NCI-H446 treated with DMSO at 0.1 percent for 48 hours (cell line): Measurements from ENCODE around the gene KARS1.
A peak's percentile ranks its signal among the peaks of the same experiment; 100 is the strongest.
"Not testable (repeated sequence)": the region's sequence is repeated elsewhere in the genome, so short reads cannot be mapped to it uniquely, and the experiment has no call there.

ENCODE experiments used
- DNase-seq: peaks from one replicate; lab custom pipeline; 2025; lab: John Stamatoyannopoulos, UW

Gene KARS1

GRCh38 chr16:75624921-75625334 lies 22.5 kb downstream of the KARS1 start:
- DNase-seq = no peak

GRCh38 chr16:75622761-75623605 lies 24.5 kb downstream of the KARS1 start, which contains the start of gene ADAT1:
Gene ADAT1, minus strand, starts transcription at chr16:75623281. Its CDS starts 2,482 bp downstream, at chr16:75620799.
- peak; percentile 92 for DNase-seq

GRCh38 chr16:75621170-75621477 lies 26.3 kb downstream of the KARS1 start:
- DNase-seq = no peak

- DNase-seq = no peak
These were observed 26.9 kb downstream of the KARS1 start for GRCh38 chr16:75620326-75621169.

GRCh38 chr16:75618780-75619179 lies 28.7 kb downstream of the KARS1 start:
- DNase-seq = no peak

- DNase-seq = no peak
These were observed 30.3 kb downstream of the KARS1 start for GRCh38 chr16:75617121-75617520.

- DNase-seq = no peak
These were observed 30.9 kb downstream of the KARS1 start for GRCh38 chr16:75616521-75617010.

- DNase-seq = no peak
These were observed 31.8 kb downstream of the KARS1 start for GRCh38 chr16:75615619-75616018.

GRCh38 chr16:75614066-75614897 lies 33.2 kb downstream of the KARS1 start:
- no peak for DNase-seq

GRCh38 chr16:75606507-75606906 lies 41.0 kb downstream of the KARS1 start:
- DNase-seq = no peak

- DNase-seq = no peak
These were observed 44.2 kb downstream of the KARS1 start for GRCh38 chr16:75603241-75603640.

- DNase-seq = no peak
These were observed 47.8 kb downstream of the KARS1 start for GRCh38 chr16:75599452-75600277.

GRCh38 chr16:75593825-75594820 lies 53.3 kb downstream of the KARS1 start:
- DNase-seq = no peak

GRCh38 chr16:75593308-75593707 lies 54.2 kb downstream of the KARS1 start:
- DNase-seq = no peak

GRCh38 chr16:75591927-75592326 lies 55.5 kb downstream of the KARS1 start:
- not testable (repeated sequence) for DNase-seq

GRCh38 chr16:75590920-75591843 lies 56.3 kb downstream of the KARS1 start:
- DNase-seq = no peak

- no peak for DNase-seq
These were observed 58.2 kb downstream of the KARS1 start for GRCh38 chr16:75589306-75589705.

- DNase-seq = no peak
These were observed 58.7 kb downstream of the KARS1 start for GRCh38 chr16:75588716-75589115.

GRCh38 chr16:75584108-75584507 lies 63.4 kb downstream of the KARS1 start:
- DNase-seq = no peak
